Measurements from ENCODE around the gene TPH1. TPM values are rescaled to one million over a fixed set of nuclear protein-coding genes. Genes with fewer than 3 reads are reported as not detected.

TPH1 gene
- total and polyA plus RNA-seq, 2 of the 8 experiments (the other 6 are each of a cell fraction or from before 2014, with no cell fraction given): 0.09 to 0.22 TPM

GRCh38 chr11:18056561-18057181, 10.6 kb upstream of the TPH1 start:
- Histone ChIP-seq H3K27me3 (replicated peaks in 1 of 4; ENCODE audit: control insufficient read depth in 3 of 4, extremely low read depth in 1 of 4, insufficient read depth in 3 of 4, low read length in 3 of 4) (no peaks in the 10 kb centered on the region), H3K4me1 (replicated peaks in 1 of 4; ENCODE audit: control insufficient read depth in 3 of 4, insufficient read depth in 4 of 4, low read length in 3 of 4) (no peaks in the 10 kb centered on the region), H3K9me3 (ENCODE audit: insufficient read depth in 2 of 2, low read depth in 1 of 2, low read length in 1 of 2) (no peaks in the 10 kb centered on the region), H4K5ac (ENCODE audit: insufficient read length, low read depth, low read length) (no peak overlapping the region), H3K4me2 (ENCODE audit: insufficient read depth in 1 of 2, low read depth in 2 of 2, low read length in 2 of 2) (no peak overlapping the region), H2BK5ac (ENCODE audit: low read depth, low read length) (no peak overlapping the region), H2BK15ac (ENCODE audit: low read length) (no peak overlapping the region), H3K23me2 (ENCODE audit: low read depth, low read length) (peaks cover 2% of the 10 kb centered on the region; the same call in 1 of the 2 replicates), H3K79me1 (ENCODE audit: low read depth, low read length) (no peaks in the 10 kb centered on the region), H3K14ac (ENCODE audit: insufficient read length) (no peak overlapping the region), H2BK120ac (replicated peaks; ENCODE audit: low read depth, low read length) (no peak overlapping the region), H3K36me3 (ENCODE audit: control insufficient read depth in 2 of 4, insufficient read depth in 4 of 4, low read length in 3 of 4) (no peaks in the 10 kb centered on the region), H3K79me2 (ENCODE audit: control insufficient read depth in 1 of 2, insufficient read depth in 2 of 2, low read length in 2 of 2) (no peaks in the 10 kb centered on the region), H3K4me3 (ENCODE audit: extremely low read depth in 1 of 4, insufficient read depth in 2 of 4, low read depth in 3 of 4, low read length in 4 of 4) (no peak overlapping the region), H3K23ac (ENCODE audit: insufficient read length) (no peak overlapping the region), H3K56ac (replicated peaks; ENCODE audit: insufficient read length, low read depth, low read length) (no peak overlapping the region), H4K91ac (replicated peaks; ENCODE audit: insufficient read length, low read length) (no peak overlapping the region), H3K27ac (ENCODE audit: low read depth, low read length) (no peak overlapping the region), H3K18ac (ENCODE audit: extremely low read depth, low read length) (no peak overlapping the region), H3K4ac (replicated peaks; ENCODE audit: insufficient read length, low read depth, low read length) (no peak overlapping the region), H2BK12ac (ENCODE audit: low read depth, low read length) (no peak overlapping the region), H3K9ac (replicated peaks in 1 of 4; ENCODE audit: extremely low read depth in 1 of 4, low read depth in 3 of 4, low read length in 3 of 4) (no peak overlapping the region), H4K20me1 (replicated peaks in 1 of 2; ENCODE audit: control insufficient read depth in 1 of 2, insufficient read depth in 2 of 2, low read length in 2 of 2) (no peaks in the 10 kb centered on the region), H2AK5ac (ENCODE audit: low read depth, low read length) (no peak overlapping the region), H2BK20ac (ENCODE audit: low read length) (no peak overlapping the region), H2AFZ (ENCODE audit: low read length) (no peak overlapping the region), H4K8ac (ENCODE audit: extremely low read depth, insufficient read depth, low read length) (no peak overlapping the region)
- CTCF ChIA-PET (ENCODE audit: partially characterized antibody): interaction anchor here (0.7 to 1.0 kb wide), 2 partner anchors 54 to 327 kb away, joined by 3 to 4 read pairs; no protein-coding TSS in a partner anchor
- 73% methylated on average over 1 of the region's 1 CpG; no CpG with 5 or more reads in 1 of the 2 experiments for WGBS, 2 experiments (ENCODE audit: extremely low coverage in 1 of 2, insufficient coverage in 1 of 2, insufficient read length in 1 of 2, insufficient replicate concordance in 2 of 2, low coverage in 1 of 2, low lambda C conversion rate in 2 of 2, missing lambda C conversion rate in 1 of 2)
- DNase-seq (ENCODE audit: low read depth in 1 of 2, low spot score in 2 of 2) (no peak), FAIRE-seq (no peak)
- TF ChIP-seq CTCF (IDR thresholded peaks at IDR 0.05; ENCODE audit: control extremely low read depth in 1 of 3, insufficient read depth in 1 of 3, low read depth in 1 of 3, low read length in 3 of 3): no peak
- TF ChIP-seq CHD2 (IDR thresholded peaks at IDR 0.05; ENCODE audit: low read length): no peak
- TF ChIP-seq TAF7 (optimal IDR thresholded peaks at IDR 0.05; ENCODE audit: borderline replicate concordance, low read depth, low read length): no peak
- TF ChIP-seq POLR2AphosphoS5 (IDR thresholded peaks at IDR 0.05; ENCODE audit: low read depth, low read length): no peak
- no peak for TF ChIP-seq NANOG (IDR thresholded peaks at IDR 0.05; ENCODE audit: insufficient read depth, low read depth, low read length, poor library complexity, severe bottlenecking)
- POLR2A ChIA-PET (ENCODE audit: partially characterized antibody): interaction anchor here (1.1 kb wide), 1 partner anchor 10 kb away, joined by 3 read pairs; no protein-coding TSS in a partner anchor
